Activated T-helper 1 cell treated with anti-CD3 and anti-CD28 coated beads, Interleukin-2, amount 50 U/mL, for 16 hours (primary cell): ENCODE data around the gene MUC5AC.
"Not testable (repeated sequence)": the region's sequence is repeated elsewhere in the genome, so short reads cannot be mapped to it uniquely, and the experiment has no call there.

Experiments
- DNase-seq, 2 donors: peaks; one replicate each; pipeline ENCODE4 v3.0.0-alpha.2; 2020; ENCODE audit warnings: low read depth in 1 of 2, low spot score in 1 of 2

The MUC5AC gene

GRCh38 chr11:1140642-1141490 lies 16.9 kb upstream of the MUC5AC start:
- DNase-seq: no peak

GRCh38 chr11:1146365-1146764 lies 11.4 kb upstream of the MUC5AC start:
- DNase-seq: no peak

GRCh38 chr11:1147792-1148191 lies 10.0 kb upstream of the MUC5AC start:
- DNase-seq: no peak

DNA sequence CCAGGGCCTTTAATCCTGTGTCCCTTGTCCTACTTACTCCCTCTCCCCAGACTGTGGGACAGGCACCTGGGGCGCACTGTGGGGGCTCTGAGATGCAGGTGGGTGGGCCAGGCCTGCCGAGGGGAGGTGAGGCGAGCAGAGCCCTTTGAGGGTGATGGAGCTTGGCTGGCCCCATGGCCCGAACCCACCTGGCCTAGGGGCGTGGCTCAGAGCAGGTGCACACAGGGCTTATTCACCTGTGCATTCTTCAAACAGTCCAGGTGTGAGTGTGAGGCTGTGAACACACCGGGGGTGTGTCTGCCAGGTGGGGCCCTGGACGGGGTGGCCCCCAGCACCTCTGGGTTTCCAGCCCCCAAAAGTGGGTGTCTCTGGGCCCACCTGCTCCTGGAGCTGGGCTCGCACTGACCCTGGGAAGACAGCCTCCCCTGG lies 9.0 kb upstream of the MUC5AC start:
- DNase-seq: no peak

DNA sequence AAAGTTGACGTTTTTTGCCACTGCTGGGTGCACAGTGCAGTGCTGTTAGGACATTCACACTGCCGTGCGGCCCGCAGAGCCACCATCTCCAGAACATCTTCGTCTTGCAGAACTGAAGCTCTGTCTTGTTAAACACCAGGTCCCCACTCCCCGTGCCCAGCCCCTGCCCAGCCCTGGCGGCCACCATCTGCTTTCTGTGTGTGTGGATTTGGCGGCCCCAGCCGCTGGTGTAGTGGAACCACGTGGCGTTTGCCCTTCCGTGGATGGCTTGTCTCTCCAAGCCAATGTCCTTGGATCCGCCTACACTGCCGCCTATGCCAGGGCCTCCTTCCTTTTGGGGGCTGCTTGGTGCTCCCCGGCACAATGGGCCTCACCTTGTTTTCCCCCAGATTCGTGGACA lies 8.2 kb upstream of the MUC5AC start:
- DNase-seq: peak in 1 of 2 donors; percentile 1

DNA sequence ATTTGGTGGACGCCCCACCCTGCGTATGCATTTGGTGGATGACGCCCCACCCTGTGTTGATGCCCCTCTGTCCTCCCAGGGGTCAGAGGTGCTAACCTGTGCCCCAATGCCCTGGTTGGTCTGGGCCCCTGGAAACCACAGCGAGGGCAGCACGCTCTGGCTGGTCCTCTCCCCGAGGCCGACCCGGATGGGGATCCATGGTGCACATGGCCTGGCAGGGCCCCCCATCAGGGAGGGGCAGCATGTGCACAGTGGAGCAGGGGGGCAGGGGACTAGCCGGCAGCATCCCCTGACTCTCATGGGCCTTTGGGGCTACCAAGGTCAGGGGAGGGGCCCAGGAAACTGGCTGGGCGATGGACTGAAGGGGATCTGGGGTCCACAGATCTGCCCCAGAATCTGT lies 7.6 kb upstream of the MUC5AC start:
- peak in 1 of 2 donors; percentile 3 for DNase-seq

GRCh38 chr11:1150769-1151365 lies 6.9 kb upstream of the MUC5AC start:
- DNase-seq: no peak

GRCh38 chr11:1151366-1152315 lies 6.1 kb upstream of the MUC5AC start:
- peak in 1 of 2 donors; percentile 1 for DNase-seq

DNA sequence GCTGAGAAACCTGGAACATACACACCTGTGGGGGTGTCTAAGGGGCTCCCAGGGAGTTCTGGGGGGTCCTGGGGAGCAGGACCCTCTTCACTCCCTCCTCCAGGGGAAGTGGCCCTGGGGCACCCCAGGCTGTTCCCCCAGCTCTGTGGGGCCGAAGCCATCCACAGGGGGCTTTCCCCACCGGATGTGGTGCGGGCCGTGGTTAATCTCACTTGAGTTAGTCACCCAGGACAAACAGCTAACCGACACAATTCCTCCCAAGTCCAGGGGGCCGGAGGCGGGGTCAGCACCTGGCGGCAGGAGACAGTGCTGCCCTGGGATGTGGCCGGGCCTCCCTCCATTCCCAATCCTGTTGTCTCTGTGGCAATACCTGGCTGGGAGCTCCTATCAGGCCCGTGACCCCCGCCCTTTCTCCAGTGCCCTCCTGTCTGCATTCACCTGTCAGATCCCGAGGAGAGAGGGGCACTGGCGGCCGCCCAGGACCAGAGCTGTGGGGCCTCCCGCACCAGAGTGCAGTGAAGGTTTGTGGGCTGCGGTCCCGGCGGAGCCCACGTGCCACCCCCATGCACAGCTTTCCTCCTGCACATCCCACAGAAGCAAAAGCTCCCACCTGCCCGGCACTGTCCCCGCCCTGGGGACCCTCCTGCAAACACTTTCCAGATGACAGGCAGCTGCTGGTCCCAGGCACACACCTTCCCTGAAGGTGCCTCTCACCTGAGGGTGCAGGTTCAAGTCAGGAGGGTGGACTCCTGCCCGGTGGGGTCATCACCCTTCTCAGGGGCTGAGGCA lies 5.2 kb upstream of the MUC5AC start:
- DNase-seq: peak in 1 of 2 donors; percentile 3

- DNase-seq: no peak
Measured at GRCh38 chr11:1153105-1153950, 4.4 kb upstream of the MUC5AC start.

DNA sequence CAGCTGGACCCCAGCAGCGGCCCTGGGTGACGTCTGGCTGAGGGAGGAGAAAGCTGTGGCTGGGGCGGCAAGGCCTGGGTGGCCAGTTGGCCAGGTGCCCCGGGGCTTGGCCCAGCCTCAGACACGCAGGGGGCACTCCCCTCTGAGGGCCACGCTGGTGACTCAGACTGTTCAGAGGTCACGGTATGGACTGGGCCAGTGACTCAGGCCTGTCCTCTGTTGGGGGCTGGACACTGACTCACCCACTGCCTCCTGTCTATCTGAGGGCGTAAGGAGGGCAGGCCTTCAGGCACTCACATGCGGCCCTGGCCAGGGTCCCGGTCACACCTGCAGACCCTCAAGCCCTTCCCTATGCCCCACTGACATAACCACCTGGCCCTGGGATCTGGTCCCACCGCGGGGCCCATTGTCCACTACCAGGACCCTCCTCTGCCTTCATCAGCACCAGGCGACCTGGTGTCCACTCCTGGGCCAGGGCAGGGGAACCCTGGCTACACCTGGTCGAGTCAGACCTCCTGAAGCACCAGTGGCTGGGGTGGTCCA lies 3.7 kb upstream of the MUC5AC start:
- peak in 1 of 2 donors; percentile 2 for DNase-seq

DNA sequence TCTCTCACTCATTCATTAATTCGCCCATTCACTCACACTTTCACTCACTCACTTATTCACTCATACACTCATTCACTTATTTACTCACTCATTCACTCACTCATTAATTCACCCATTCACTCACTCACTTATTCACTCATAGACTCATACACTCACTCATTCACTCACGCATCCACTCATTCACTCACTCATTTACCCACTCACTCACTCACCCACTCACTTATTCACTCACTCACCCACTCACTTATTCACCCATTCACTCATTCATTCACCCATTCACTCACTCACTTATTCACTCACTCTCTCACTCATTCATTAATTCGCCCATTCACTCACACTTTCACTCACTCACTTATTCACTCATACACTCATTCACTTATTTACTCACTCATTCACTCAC lies 3.1 kb upstream of the MUC5AC start:
- not testable (repeated sequence) for DNase-seq

DNA sequence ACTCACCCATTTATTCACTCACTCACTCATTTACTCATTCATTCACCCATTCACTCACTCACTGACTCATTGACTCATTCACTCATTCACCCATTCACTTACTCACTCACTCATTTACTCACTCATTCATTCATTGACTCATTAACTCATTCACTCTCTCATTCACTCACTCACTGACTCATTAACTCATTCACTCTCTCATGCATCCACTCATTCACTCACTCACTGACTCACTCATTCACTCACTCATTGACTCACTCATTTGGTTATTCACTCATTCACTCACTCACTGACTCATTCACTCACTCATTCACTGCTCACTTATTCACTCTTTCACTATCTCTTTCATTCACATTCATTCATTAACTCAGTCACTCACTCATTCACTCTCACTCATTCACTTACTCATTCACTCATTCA lies 2.5 kb upstream of the MUC5AC start:
- DNase-seq: no peak

DNA sequence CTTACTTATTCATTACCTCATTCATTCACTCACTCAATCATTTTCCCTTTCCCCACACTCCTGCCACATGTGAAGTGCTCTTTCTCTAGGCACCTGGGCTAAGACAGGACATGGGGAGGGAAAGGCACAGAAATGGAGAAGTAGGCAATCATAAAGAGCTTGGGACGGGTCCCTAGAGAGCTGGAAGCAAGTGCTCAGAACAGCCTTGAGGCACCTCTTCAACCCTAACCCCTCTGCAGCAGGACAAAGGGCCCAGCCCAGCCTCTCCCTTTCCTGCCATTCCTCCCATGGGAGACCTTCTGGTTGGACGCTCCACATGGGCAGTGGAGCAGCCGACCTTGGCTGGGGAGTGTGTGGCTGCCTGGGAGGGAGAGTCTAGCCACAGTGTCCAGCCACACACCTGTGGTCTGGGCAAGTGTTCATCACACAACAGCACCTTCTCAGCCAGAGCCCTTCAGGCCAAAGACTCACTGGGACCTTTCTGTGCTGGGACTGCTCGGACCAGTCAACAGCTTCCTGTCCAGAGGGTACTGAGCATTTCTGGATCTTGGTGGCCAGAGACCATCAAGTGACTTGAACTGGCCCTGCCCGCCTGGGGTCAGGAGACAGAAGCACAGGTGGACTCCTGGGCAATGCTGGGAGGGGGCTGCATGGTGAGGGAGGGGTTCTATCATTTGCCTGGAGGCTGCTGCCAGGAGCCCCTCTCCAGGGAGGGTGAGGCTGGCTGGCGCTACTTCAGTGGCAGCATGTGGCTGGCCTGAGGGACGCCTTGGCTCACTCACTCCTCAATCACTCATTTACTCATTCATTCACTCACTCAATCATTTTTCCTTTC lies 1.0 kb upstream of the MUC5AC start:
- no peak for DNase-seq

- DNase-seq: no peak
Measured at GRCh38 chr11:1157341-1157644, 460 bp upstream of the MUC5AC start.

- no peak for DNase-seq
Measured at GRCh38 chr11:1158681-1159487, 1.1 kb downstream of the MUC5AC start.

DNA sequence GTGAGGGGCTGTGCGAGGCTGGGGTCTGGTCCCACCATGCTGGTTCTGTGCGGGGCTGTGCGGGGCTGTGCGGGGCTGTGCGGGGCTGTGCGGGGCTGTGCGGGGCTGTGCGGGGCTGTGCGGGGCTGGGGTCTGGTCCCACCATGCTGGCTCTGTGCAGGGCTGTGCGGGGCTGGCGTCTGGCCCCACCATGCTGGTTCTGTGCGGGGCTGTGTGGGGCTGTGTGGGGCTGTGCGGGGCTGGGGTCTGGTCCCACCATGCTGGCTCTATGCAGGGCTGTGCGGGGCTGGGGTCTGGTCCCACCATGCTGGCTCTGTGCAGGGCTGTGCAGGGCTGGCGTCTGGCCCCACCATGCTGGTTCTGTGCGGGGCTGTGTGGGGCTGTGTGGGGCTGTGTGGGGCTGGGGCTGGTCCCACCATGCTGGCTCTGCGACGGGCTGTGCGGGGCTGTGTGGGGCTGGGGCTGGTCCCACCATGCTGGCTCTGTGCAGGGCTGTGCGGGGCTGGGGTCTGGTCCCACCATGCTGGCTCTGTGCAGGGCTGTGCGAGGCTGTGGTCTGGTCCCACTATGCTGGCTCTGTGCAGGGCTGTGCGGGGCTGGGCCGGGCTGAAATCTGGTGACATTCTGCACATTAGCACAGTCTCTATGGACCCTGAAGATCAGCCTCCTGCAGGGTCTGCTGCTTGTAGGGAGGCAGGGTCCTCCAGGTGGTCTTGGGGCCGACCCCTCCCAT lies 1.9 kb downstream of the MUC5AC start:
- not testable (repeated sequence) for DNase-seq
